Activated T-cell treated with anti-CD3 and anti-CD28 coated beads for 48 hours (primary cell): ENCODE results near the gene ADCYAP1R1.

Experiments
- DNase-seq: peaks from one replicate; pipeline ENCODE4 v3.0.0-alpha.2; 2020; ENCODE audit warnings: low read depth

The ADCYAP1R1 gene

GRCh38 chr7:31043051-31043471 lies 9.0 kb upstream of the ADCYAP1R1 start:
- no peak for DNase-seq

GRCh38 chr7:31044529-31044928 lies 7.6 kb upstream of the ADCYAP1R1 start:
- DNase-seq: no peak

- no peak for DNase-seq
Observed at GRCh38 chr7:31046723-31047122, 5.4 kb upstream of the ADCYAP1R1 start.

GRCh38 chr7:31047313-31048146 lies 4.6 kb upstream of the ADCYAP1R1 start:
- DNase-seq: no peak

- DNase-seq: no peak
Observed at GRCh38 chr7:31049005-31049765, 2.9 kb upstream of the ADCYAP1R1 start.

GRCh38 chr7:31052487-31052840 lies 356 bp downstream of the ADCYAP1R1 start:
- no peak for DNase-seq

- DNase-seq: no peak
Observed at GRCh38 chr7:31052841-31053601, 913 bp downstream of the ADCYAP1R1 start.

GRCh38 chr7:31053986-31054385 lies 1.9 kb downstream of the ADCYAP1R1 start:
- no peak for DNase-seq

GRCh38 chr7:31054608-31055278 lies 2.6 kb downstream of the ADCYAP1R1 start:
- no peak for DNase-seq

- DNase-seq: no peak
Observed at GRCh38 chr7:31055471-31055870, 3.4 kb downstream of the ADCYAP1R1 start.

GRCh38 chr7:31056775-31057346 lies 4.8 kb downstream of the ADCYAP1R1 start:
- DNase-seq: no peak

- DNase-seq: no peak
Observed at GRCh38 chr7:31058122-31058521, 6.0 kb downstream of the ADCYAP1R1 start.

GRCh38 chr7:31058688-31059087 lies 6.6 kb downstream of the ADCYAP1R1 start:
- no peak for DNase-seq

- DNase-seq: no peak
Observed at GRCh38 chr7:31059551-31059950, 7.4 kb downstream of the ADCYAP1R1 start.

- no peak for DNase-seq
Observed at GRCh38 chr7:31061185-31061584, 9.1 kb downstream of the ADCYAP1R1 start.

GRCh38 chr7:31062746-31063435 lies 10.8 kb downstream of the ADCYAP1R1 start:
- no peak for DNase-seq

- DNase-seq: no peak
Observed at GRCh38 chr7:31065021-31065593, 13.0 kb downstream of the ADCYAP1R1 start.

GRCh38 chr7:31065840-31066239 lies 13.7 kb downstream of the ADCYAP1R1 start:
- no peak for DNase-seq

- DNase-seq: no peak
Observed at GRCh38 chr7:31066516-31067130, 14.5 kb downstream of the ADCYAP1R1 start.

- no peak for DNase-seq
Observed at GRCh38 chr7:31067491-31067890, 15.4 kb downstream of the ADCYAP1R1 start.
